Subcutaneous adipose tissue (tissue), 4 donors: Measurements from ENCODE around the gene ZKSCAN7. TPM values are rescaled to one million over a fixed set of nuclear protein-coding genes. Genes with fewer than 3 reads are reported as not detected.

ENCODE experiments used
- total RNA-seq, 4 donors: library from RNA; depleted of rRNA; stranded (reverse); fragments of >200 nt; gene quantifications; one replicate each; pipeline ENCODE4 v1.1.0, GENCODE V29; 2016
- TF ChIP-seq, protein P1 (sequence below): fragments of 450-650 bp; IDR thresholded peaks from one replicate; pipeline ENCODE4 v1.5.1; 2016; ENCODE audit warnings: low read depth, mild to moderate bottlenecking, control low read depth, antibody characterized with exemption, moderate library complexity

Gene ZKSCAN7
- total RNA-seq, result 1 to 10 TPM; 2.6 to 4.1 (median 3.4) TPM

DNA sequence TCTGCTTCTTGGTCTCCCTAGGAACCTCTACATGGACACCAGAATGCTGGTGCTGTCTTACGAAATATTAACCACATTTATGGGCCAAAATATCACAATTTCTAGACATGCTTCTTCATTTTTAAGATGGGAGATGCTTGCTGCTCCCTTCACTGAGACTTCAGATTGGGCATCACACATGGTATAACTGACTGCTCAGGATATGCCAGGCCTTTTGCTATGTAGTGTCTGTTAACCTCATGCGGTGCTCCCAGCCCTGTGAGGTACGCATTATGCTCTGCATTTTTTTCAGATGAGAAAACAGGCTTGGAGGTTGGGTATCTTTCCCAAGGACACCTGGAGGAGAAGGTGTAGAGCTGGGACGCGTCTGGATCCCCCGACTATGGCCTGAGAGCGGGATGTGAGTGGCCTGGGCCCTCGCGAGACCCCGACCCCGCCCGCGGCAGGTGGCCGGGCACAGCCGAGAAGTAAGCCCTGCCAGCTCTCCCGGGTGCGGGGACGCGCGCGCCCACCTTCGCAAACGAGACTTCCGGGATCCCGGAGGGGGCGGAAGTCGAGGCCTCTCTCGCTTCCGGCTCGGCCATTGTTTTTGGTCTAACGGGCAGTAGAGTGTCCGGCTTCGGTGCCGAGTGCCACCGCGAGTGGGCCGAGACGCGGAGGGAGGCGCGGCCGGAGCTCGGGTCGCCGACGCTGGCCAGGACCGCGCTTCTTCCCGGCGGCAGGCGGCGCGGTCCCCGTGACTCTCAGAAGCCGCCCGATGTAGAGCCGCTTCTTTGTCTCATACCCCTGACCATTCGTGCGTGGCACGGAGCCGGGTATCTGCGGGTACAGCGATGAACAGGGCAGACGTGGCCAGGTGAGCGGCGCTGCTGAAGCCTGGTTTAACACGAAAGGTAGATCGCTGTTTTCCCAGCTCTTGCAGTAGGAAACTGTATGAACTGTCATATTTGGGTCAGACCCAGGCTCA is at the start of gene ZKSCAN7:
Gene ZKSCAN7 (plus strand): TSS at position 568 of the 967 bp plus-strand sequence. CDS start 1,855 bp downstream, outside the sequence.
- TF ChIP-seq, protein P1, sequence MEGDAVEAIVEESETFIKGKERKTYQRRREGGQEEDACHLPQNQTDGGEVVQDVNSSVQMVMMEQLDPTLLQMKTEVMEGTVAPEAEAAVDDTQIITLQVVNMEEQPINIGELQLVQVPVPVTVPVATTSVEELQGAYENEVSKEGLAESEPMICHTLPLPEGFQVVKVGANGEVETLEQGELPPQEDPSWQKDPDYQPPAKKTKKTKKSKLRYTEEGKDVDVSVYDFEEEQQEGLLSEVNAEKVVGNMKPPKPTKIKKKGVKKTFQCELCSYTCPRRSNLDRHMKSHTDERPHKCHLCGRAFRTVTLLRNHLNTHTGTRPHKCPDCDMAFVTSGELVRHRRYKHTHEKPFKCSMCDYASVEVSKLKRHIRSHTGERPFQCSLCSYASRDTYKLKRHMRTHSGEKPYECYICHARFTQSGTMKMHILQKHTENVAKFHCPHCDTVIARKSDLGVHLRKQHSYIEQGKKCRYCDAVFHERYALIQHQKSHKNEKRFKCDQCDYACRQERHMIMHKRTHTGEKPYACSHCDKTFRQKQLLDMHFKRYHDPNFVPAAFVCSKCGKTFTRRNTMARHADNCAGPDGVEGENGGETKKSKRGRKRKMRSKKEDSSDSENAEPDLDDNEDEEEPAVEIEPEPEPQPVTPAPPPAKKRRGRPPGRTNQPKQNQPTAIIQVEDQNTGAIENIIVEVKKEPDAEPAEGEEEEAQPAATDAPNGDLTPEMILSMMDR, result no peak

DNA sequence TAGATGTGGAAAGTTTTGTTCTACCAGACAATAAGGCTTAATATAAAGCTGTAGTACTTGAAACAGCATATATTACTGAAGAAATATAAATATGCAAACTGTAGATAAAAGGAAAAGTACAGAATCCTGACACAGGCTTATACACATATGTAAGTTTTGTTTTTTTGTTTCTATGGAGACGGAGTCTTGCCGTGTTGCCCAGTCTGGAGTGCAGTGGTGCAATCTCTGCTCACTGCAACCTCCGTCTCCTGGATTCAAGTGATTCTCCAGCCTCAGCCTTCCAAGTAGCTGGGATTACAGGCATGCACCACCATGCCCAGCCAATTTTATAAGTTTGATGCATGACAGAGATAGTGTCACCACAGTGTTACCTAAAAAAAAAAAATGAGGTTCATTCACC is 48.4 kb upstream of the ZKSCAN7 start:
- TF ChIP-seq, protein P1, result no peak

DNA sequence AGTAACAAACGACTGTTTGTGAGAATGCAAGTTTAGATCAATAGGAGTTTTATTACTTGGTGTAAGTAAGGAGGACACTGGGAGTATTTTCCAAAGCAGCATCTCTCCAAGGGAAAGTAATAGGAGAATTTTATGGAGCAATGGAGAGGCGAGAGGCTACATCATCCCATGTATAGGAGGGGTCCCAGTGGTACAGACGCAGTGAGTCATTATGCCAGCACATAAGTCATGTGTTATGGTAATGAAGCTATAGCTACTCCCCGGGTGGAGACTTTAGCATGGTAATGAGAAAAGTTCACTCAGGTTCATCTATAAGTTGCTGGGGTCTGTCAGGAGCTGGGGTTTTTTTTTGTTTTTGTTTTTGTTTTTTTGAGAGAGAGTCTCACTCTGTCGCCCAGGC is 48.0 kb upstream of the ZKSCAN7 start:
- TF ChIP-seq, protein P1, result no peak

DNA sequence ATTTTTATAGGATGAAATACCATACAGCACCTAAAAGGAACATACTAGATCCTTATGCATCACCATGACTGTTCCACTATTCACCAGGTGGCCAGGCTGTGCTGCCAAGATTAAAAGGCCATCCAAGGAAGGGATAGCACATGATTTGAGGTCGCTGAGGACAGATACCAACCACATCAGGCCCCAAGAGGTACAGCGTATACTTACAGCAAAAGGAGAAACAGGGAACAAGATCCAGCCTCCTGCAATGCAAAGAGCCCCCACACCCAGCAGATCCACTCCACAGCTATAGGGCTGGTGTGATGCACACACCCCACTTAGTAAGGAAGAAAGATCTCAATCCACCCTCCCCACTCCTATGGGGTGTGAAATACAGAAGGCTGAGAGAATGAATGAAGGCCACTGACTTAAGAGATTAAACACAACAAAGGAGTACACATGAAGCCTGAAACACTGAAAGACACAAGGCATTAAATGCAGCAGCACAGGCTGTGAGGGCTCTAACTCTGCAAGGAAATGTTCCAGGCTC is 45.5 kb upstream of the ZKSCAN7 start:
- TF ChIP-seq, protein P1, result no peak

DNA sequence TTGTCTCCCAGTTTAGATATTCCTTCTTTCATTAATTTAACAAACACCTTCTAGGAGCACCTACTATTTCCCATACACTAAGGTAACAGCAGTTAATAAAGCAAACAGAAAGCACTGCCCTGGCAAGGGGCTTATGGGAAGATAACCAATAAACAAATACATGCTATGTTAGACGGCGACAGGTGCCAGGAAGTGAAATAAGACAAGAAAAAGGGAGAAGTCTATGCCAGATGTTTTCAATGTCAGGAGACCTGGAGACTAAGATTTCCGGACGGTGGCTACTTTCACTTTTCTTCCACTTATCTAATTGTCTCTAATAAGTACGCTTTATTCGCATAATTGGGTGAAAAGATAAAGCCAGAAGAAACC is 45.0 kb upstream of the ZKSCAN7 start:
- TF ChIP-seq, protein P1, result no peak

DNA sequence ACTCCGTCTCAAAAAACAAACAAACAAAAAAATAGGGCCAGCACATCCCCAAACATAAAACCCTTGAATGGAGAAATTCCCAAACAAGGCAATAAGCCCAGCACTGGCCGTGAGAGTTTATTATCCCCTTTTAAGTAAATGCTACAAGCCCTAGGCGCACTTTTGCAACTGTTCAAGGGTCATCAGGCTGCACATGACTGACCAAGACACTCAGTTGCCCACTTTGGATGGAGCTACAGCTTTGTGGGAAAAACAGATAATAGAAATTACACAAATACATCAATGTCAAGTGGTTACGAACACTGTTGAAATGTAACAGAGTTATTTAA is 43.8 kb upstream of the ZKSCAN7 start:
- TF ChIP-seq, protein P1, result no peak

DNA sequence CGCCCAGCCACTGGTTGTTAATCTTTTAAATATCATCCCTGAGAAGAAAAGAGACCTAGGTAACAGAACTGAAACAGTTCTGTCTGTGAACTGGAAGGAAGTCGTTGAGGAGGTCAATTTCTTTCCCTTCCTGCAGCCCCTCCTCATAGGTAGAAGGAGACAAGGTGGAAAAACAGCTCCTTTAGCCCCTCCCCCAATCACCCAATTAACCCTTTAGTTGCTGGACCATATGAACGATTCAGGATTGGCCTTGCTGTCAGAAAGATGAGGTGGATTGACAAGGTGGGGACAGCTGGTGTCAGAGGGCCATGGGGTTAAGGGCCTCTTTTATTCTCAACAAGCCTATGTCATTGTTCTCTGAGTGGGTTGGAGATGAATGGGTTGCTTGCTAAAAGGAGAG is 41.5 kb upstream of the ZKSCAN7 start:
- TF ChIP-seq, protein P1, result no peak
